ENCODE results near the gene QPRT. TPM values are rescaled to one million over a fixed set of nuclear protein-coding genes. Genes with fewer than 3 reads are reported as not detected.

Gene QPRT
- total and polyA plus RNA-seq, 7 donors: 4.3 to 40.5 (median 11.1) TPM

DNA sequence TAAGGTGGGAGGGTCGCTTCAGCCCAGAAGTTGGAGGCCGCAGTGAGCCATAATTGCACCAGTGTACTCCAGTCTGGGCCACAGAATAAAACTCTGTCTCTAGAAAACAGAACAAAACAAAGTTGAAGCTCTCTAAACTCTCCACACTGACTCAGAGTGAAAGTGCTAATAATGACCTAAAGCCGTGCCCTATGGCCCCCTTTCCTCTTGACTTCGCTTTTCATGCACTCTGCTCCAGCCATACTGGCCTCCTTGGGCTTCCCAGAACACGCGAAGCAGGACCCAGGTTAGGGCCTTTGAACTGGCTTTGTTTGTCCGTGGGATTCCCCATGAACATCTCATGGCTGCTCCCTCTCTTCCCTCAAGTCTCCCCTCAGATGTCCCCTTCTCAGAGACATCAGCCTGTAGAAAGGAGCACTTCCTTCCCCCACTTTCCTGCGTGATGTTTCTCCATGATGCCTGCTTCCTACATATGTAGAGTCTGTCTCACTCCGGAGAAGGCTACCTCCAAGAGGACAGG lies 34.6 kb upstream of the QPRT start:
- intact Hi-C loops (cut with DNase I): no loop called here
- H3K27ac ChIP-seq: no peak overlapping the region
- no peak overlapping the region for H3K4me3 ChIP-seq
- DNase-seq: no peak
- no peaks in the 10 kb centered on the region for H3K4me1 ChIP-seq
- WGBS, 2 donors: 79 to 90% methylated on average over 9 of the region's 9 CpGs
- H3K36me3 ChIP-seq: no peaks in the 10 kb centered on the region
- TF ChIP-seq EP300 (IDR thresholded peaks at IDR 0.05) (no peak), POLR2AphosphoS5 (IDR thresholded peaks at IDR 0.05) (no peak), POLR2A (IDR thresholded peaks at IDR 0.05) (no peak)
- TF ChIP-seq, protein P1, sequence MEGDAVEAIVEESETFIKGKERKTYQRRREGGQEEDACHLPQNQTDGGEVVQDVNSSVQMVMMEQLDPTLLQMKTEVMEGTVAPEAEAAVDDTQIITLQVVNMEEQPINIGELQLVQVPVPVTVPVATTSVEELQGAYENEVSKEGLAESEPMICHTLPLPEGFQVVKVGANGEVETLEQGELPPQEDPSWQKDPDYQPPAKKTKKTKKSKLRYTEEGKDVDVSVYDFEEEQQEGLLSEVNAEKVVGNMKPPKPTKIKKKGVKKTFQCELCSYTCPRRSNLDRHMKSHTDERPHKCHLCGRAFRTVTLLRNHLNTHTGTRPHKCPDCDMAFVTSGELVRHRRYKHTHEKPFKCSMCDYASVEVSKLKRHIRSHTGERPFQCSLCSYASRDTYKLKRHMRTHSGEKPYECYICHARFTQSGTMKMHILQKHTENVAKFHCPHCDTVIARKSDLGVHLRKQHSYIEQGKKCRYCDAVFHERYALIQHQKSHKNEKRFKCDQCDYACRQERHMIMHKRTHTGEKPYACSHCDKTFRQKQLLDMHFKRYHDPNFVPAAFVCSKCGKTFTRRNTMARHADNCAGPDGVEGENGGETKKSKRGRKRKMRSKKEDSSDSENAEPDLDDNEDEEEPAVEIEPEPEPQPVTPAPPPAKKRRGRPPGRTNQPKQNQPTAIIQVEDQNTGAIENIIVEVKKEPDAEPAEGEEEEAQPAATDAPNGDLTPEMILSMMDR (IDR thresholded peaks at IDR 0.05): no peak
- no peaks in the 10 kb centered on the region for H3K9me3 ChIP-seq
- H3K27me3 ChIP-seq: no peaks in the 10 kb centered on the region

DNA sequence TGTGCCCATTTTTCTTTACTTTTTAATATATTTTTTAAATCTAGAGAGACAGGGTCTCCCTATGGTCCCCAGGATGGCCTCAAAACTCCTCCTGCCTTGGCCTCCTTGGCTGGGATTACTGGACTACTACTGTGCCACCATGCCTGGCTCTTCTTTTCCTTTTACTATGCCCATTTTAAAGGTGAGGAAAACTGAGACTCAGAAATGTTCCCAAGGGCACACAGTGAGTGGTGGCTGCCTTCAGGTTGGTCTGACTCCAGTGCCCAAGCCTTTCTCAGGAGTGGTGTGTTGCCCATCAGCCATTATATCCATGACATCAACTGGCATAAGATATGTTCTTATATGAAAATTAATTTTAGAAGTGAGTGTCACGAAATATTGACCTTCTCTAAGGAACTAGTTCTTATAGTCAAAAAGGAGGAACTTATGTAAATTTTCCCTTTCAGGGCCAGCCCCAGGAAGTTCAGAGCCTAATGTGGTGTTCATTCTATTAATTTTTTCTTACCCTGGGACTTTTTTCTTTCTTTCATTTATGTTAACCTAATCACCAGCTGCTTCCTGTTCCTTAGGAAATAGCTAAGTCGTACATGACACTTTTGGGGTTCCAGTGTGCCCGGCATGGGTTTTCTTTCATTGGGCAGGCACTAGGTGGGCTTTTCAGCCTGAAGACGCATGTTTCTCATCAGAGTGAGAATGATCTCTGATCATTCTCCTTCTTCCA lies 33.8 kb upstream of the QPRT start:
- H3K4me3 ChIP-seq: no peak overlapping the region
- no peak for DNase-seq
- no peaks in the 10 kb centered on the region for H3K9me3 ChIP-seq
- 47 to 87% methylated on average over 4 of the region's 4 CpGs for WGBS, 2 donors
- intact Hi-C loops (cut with DNase I): no loop called here
- no peaks in the 10 kb centered on the region for H3K27me3 ChIP-seq
- no peaks in the 10 kb centered on the region for H3K36me3 ChIP-seq
- no peaks in the 10 kb centered on the region for H3K4me1 ChIP-seq
- H3K27ac ChIP-seq: no peak overlapping the region
- TF ChIP-seq, protein P1 (IDR thresholded peaks at IDR 0.05): no peak
- TF ChIP-seq EP300 (IDR thresholded peaks at IDR 0.05) (no peak), POLR2AphosphoS5 (IDR thresholded peaks at IDR 0.05) (no peak), POLR2A (IDR thresholded peaks at IDR 0.05) (no peak)

DNA sequence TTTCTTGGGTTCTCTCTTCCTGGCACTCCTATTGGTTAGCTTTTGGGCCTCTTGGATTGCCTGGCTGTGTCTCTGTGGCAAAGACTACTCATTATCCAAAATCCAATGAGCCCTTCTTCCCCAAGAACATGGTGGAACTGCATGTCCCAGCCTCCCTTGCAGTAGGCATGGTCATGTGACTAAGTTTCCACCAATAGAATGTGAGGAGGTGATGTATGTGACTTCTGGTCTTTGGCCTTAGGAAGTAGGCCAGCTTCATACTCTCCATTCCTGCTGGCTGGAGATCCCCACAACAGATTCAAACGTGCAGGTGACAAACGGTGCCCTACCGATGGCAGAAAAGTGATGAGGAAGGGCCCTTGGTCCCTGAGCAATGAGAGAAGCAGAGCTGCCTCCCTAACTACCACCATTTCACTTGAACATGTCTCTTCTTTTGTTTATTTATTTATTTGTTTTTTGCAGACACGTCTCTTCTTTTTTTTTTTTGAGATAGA lies 33.2 kb upstream of the QPRT start:
- H3K27ac ChIP-seq: no peak overlapping the region
- no peaks in the 10 kb centered on the region for H3K27me3 ChIP-seq
- H3K4me1 ChIP-seq: no peaks in the 10 kb centered on the region
- WGBS, 2 donors: 60 to 79% methylated on average over 4 of the region's 4 CpGs
- intact Hi-C loops (cut with DNase I): no loop called here
- no peaks in the 10 kb centered on the region for H3K36me3 ChIP-seq
- H3K4me3 ChIP-seq: no peak overlapping the region
- TF ChIP-seq POLR2AphosphoS5 (IDR thresholded peaks at IDR 0.05): no peak
- TF ChIP-seq, protein P1 (IDR thresholded peaks at IDR 0.05): no peak
- TF ChIP-seq POLR2A (IDR thresholded peaks at IDR 0.05): no peak
- no peak for TF ChIP-seq EP300 (IDR thresholded peaks at IDR 0.05)
- no peak for DNase-seq
- H3K9me3 ChIP-seq: no peaks in the 10 kb centered on the region

DNA sequence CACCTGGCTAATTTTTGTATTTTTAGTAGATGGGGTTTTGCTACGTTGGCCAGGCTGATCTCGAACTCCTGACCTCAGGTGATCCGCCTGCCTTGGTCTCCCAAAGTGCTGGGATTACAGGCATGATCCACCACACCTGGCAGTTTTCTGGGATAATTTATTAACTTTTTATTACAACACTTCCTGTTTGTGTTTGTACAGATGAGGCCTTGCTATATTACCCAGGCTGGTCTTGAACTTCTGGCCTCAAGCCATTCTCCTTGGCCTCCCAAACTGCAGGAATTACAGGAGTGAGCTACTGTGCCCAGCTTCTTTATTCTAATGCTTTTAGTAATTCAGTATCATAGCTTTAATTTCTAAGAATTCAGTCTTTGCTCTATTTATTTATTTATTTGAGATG lies 32.0 kb upstream of the QPRT start:
- no peak overlapping the region for H3K27ac ChIP-seq
- H3K4me1 ChIP-seq: no peaks in the 10 kb centered on the region
- WGBS, 2 donors: 59 to 84% methylated on average over 3 of the region's 3 CpGs
- no peaks in the 10 kb centered on the region for H3K36me3 ChIP-seq
- H3K4me3 ChIP-seq: no peak overlapping the region
- no peaks in the 10 kb centered on the region for H3K9me3 ChIP-seq
- TF ChIP-seq, protein P1 (IDR thresholded peaks at IDR 0.05): no peak
- no peak for TF ChIP-seq POLR2A (IDR thresholded peaks at IDR 0.05)
- TF ChIP-seq POLR2AphosphoS5 (IDR thresholded peaks at IDR 0.05): no peak
- TF ChIP-seq EP300 (IDR thresholded peaks at IDR 0.05): no peak
- DNase-seq: no peak
- no peaks in the 10 kb centered on the region for H3K27me3 ChIP-seq
- intact Hi-C loops (cut with DNase I): no loop called here

Data from sigmoid colon (tissue), 7 donors.